Natural killer cell treated with Interleukin-12 subunit alpha and Interleukin-12 subunit beta and Interleukin-15 and Interleukin-18, amount 100 ng/mL, for 72 hours (primary cell): ENCODE data around the gene MRPL39. TPM values are rescaled to one million over a fixed set of nuclear protein-coding genes. Genes with fewer than 3 reads are reported as not detected.
"Not testable (repeated sequence)": the region's sequence is repeated elsewhere in the genome, so short reads cannot be mapped to it uniquely, and the experiment has no call there.

Experiments used
- ATAC-seq, 2 donors: fragments of 150-1000 bp; cut with Tn5 transposase in 1 of 2; sonication (Bioruptor Pico), chemical (Tn5 transposase) in 1 of 2; 2 replicates each; pipeline ENCODE4 v1.10.0; 2021
- DNase-seq: peaks from one replicate; pipeline ENCODE4 v3.0.0; 2022; ENCODE audit warnings: low spot score
- H3K27ac Mint-ChIP-seq, 2 donors: 1 replicate in 1 of 2; 2 replicates in 1 of 2; pipeline ENCODE4 v1.8.0; 2022; ENCODE audit warnings: mixed read lengths in 2 of 2, mild to moderate bottlenecking in 1 of 2, moderate library complexity in 1 of 2
- H3K27me3 Mint-ChIP-seq, 2 donors: 1 replicate in 1 of 2; 2 replicates in 1 of 2; pipeline ENCODE4 v1.8.0; 2022; ENCODE audit warnings: mixed read lengths in 2 of 2
- H3K36me3 Mint-ChIP-seq: one replicate; pipeline ENCODE4 v1.8.0; 2022; ENCODE audit warnings: mixed read lengths
- H3K4me1 Mint-ChIP-seq, 2 donors: 1 replicate in 1 of 2; 2 replicates in 1 of 2; pipeline ENCODE4 v1.8.0; 2022; ENCODE audit warnings: low read depth in 2 of 2, mixed read lengths in 2 of 2, mild to moderate bottlenecking in 1 of 2
- H3K4me3 Mint-ChIP-seq: one replicate; pipeline ENCODE4 v1.8.0; 2022; ENCODE audit warnings: mixed read lengths
- H3K9me3 Mint-ChIP-seq: 2 replicates; pipeline ENCODE4 v1.8.0; 2022; ENCODE audit warnings: mixed read lengths
- total RNA-seq, 2 donors: library from RNA; stranded (reverse); gene quantifications; one replicate each; pipeline ENCODE4 v1.2.3, GENCODE V29; 2022

MRPL39 gene
- total RNA-seq, 2 donors from 2014 or later: 40.6 to 46.1 TPM

DNA sequence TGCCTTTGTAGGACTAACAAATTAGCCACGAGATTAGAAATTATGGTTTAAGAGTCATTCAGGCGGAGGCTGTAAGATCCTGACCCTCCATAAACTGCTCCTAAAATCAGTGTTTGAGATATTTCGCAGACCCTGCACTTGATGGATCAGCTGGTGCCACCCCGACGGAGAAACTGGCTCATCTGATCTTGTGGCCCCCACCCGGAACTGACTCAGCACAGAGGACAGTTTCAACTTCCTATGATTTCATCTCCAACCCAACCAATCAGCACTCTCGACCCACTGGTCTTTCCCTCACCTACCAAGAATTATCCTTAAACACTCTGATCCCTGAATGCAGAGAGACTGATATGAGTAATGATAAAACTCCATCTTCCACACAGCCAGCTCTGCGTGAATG, 28.0 kb upstream of the MRPL39 start:
- Mint-ChIP-seq H3K4me1 (peaks cover 14 to 17% of the 10 kb centered on the region in 2 donors), H3K9me3 (peaks cover 6% of the 10 kb centered on the region), H3K4me3 (no peak overlapping the region), H3K27ac (no peak overlapping the region), H3K36me3 (peaks cover 15% of the 10 kb centered on the region), H3K27me3 (peaks cover 26 to 34% of the 10 kb centered on the region in 2 donors)
- DNase-seq: no peak
- no peak for ATAC-seq

DNA sequence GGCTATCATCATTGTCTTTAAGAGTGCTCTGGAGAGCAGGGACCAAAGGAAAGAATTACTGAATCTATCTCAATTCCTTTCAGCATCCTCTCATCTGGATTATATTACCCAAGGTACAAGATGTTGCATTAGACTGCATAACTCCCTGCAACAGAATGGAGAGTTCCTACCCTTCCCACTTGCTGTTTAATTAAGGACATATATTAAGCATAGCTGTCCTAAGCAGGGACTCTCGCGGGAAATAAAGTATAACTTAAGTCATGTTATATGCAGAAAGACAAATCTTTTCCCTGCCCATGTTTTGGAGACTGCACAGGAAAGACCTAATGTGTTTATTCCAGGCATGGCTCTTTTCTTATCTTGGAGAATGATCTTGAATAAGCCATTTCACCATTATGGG, 25.0 kb upstream of the MRPL39 start:
- Mint-ChIP-seq H3K27ac (no peak overlapping the region), H3K9me3 (peaks cover 6% of the 10 kb centered on the region), H3K36me3 (peaks cover 9% of the 10 kb centered on the region), H3K4me3 (no peak overlapping the region), H3K4me1 (peaks cover 8 to 9% of the 10 kb centered on the region in 2 donors), H3K27me3 (peaks cover 14 to 17% of the 10 kb centered on the region in 2 donors)
- ATAC-seq (no peak), DNase-seq (no peak)

DNA sequence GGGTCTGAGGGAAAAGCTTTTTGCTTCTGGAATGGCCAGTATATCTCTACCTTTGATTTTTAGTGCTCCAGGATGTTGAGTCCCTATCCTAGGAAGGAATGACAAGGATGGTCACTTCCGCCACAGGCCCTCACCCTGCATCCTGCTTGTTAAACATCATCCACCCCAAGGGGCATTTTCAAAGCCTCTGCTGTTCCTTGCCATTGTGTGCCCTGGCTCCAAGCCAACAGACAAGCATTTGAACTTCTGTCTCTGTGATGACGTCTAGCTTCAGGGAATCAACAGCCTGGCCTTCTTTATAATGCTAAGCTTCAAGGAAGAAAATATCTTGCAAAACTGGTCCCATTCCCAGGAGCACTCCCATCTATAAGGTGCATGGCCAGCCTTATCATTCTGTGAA, 19.5 kb upstream of the MRPL39 start:
- DNase-seq: no peak
- ATAC-seq: no peak
- Mint-ChIP-seq H3K27me3 (peaks cover 0 to 5% of the 10 kb centered on the region in 2 donors), H3K4me3 (no peak overlapping the region), H3K27ac (no peak overlapping the region), H3K4me1 (no peaks in the 10 kb centered on the region), H3K9me3 (no peaks in the 10 kb centered on the region), H3K36me3 (no peaks in the 10 kb centered on the region)

DNA sequence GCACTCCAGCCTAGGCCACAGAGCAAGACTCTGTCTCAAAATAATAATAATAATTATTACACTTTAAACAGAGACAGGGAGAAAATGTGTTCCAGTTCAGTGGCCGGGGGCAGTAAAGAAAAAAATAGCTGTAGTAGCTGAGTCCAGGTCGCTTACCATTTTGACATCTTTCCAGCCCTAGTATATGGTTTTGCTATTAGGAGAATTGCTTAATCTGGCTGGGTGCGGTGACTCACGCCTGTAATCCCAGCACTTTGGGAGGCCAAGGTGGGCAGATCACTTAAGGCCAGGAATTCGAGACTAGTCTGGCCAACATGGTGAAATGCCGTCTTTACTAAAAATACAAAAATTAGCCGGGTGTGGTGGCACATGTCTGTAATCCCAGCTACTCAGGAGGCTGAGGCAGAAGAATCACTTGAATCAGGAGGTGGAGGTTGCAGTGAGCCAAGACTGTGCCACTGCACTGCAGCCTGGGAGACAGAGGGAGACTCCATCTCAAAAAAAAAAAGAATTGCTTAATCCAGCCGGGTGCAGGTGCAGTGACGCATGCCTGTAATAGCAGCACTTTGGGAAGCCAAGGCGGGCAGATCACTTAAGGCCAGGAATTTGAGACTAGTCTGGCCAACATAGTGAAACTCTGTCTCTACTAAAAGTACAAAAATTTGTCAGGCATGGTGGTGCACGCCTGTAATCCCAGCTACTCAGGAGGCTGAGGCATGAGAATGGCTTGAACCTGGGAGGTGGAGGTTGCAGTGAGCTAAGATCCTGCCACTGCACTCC, 18.7 kb upstream of the MRPL39 start:
- H3K36me3 Mint-ChIP-seq, H3K27me3 Mint-ChIP-seq, H3K9me3 Mint-ChIP-seq, H3K4me3 Mint-ChIP-seq, H3K4me1 Mint-ChIP-seq, DNase-seq, H3K27ac Mint-ChIP-seq, ATAC-seq: not testable (repeated sequence)

DNA sequence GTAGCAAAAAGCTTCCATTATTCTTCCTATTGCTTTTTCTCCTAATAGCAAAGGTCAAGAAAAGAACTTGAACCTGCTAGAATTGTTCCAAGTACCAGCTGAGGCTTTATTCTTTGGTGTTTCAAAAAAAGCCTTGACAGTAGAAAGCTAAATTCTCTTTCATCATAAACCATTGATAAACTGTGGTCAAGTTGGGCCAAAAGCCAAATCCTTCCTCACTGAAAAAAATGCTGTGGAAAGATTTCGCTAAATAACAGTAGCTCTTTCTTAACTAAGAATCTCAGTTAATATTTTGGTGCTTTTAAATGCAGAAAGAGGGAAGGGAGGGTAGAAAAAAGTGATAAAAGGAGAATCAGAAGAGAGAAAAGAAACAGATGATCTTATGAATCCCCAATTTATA, 17.8 kb upstream of the MRPL39 start:
- H3K36me3 Mint-ChIP-seq: no peaks in the 10 kb centered on the region
- DNase-seq: no peak
- H3K4me3 Mint-ChIP-seq: no peak overlapping the region
- no peak for ATAC-seq
- no peaks in the 10 kb centered on the region for H3K4me1 Mint-ChIP-seq
- H3K27me3 Mint-ChIP-seq: peaks cover 0 to 3% of the 10 kb centered on the region in 2 donors
- H3K27ac Mint-ChIP-seq: no peak overlapping the region
- no peaks in the 10 kb centered on the region for H3K9me3 Mint-ChIP-seq

DNA sequence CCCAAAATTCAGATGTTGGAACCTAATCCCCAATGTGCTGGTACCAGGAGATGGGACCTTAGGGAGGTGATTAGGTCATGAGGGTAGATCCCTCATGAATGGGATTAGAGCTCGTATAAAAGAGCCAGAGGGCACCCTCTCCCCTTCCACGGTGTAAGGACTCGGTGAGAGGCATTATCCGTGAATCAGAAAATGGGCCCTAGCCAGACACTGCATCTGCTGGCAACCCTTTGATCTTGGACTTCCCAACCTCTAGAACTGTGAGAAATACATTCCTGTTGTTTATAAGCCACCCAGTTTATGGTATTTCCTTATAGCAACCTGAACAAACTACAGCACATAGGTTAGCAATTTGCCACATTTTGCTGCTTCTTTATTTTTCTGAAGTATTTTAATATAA, 17.2 kb upstream of the MRPL39 start:
- ATAC-seq: no peak
- Mint-ChIP-seq H3K27me3 (peaks cover 0 to 2% of the 10 kb centered on the region in 2 donors), H3K9me3 (no peaks in the 10 kb centered on the region), H3K36me3 (no peaks in the 10 kb centered on the region), H3K4me1 (no peaks in the 10 kb centered on the region), H3K27ac (no peak overlapping the region), H3K4me3 (no peak overlapping the region)
- no peak for DNase-seq

DNA sequence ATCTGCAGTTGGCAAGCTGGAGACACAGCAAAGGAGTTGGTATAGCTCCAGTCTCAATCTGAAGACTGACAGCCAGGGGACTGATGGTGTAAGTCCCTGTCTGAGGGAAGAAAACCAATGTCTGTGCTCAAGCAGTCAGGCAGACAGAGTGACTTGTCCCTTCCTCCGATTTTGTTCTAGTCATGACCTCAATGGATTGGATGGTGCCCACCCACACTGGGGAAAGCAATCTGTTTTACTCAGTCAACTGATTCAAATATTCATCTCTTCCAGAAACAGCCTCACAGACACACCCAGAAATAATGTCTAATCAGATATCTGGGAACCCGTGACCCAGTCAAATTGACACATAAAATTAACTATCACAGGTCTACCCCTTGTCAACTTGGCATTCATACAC, 11.9 kb upstream of the MRPL39 start:
- ATAC-seq: peak in 1 of 2 donors; percentile 20
- H3K4me1 Mint-ChIP-seq: no peaks in the 10 kb centered on the region
- no peak overlapping the region for H3K27ac Mint-ChIP-seq
- H3K4me3 Mint-ChIP-seq: no peak overlapping the region
- H3K27me3 Mint-ChIP-seq: peaks cover 8% of the 10 kb centered on the region in 2 donors
- no peak for DNase-seq
- H3K36me3 Mint-ChIP-seq: no peaks in the 10 kb centered on the region
- no peaks in the 10 kb centered on the region for H3K9me3 Mint-ChIP-seq

DNA sequence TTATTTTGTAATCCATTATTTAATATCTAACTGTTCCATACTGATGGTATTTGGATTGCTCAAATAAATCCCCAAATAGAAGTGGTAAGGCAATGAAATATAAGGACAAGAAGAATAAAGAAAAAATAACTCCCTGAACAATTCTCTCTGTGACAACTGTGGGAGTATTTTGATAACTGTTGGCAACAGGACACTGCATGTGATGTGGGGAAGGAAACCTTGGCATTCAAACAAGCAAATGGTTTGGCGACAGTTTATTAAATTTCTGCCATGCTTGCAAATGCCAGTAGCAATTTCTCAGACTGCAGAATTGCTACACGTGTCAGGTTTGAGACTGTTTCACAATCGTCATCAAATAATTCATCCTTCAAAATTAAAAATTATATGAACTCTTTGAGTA, 8.6 kb upstream of the MRPL39 start:
- H3K36me3 Mint-ChIP-seq: no peaks in the 10 kb centered on the region
- no peak overlapping the region for H3K4me3 Mint-ChIP-seq
- no peak overlapping the region for H3K27ac Mint-ChIP-seq
- no peak for ATAC-seq
- no peaks in the 10 kb centered on the region for H3K9me3 Mint-ChIP-seq
- no peaks in the 10 kb centered on the region for H3K4me1 Mint-ChIP-seq
- H3K27me3 Mint-ChIP-seq: peaks cover 8% of the 10 kb centered on the region in 2 donors
- DNase-seq: no peak

DNA sequence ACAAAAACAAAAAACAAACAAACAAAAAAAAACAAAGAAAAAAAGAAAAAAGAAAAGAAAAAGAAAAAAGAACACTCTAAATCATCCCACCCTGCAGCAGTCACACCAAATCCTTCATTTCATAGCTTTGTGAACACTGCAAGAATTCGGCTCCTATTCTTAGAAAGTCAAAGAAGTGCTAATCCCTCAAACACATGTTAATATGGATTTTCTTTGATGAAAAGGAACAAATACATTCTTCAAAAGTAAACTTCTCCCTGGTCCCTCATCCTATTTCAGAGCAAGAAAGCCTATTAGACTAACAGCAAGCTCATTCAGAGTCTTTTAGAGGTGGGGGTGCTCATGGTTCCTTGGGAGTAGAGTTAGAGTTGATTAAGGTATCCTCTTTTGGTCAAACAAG, 7.2 kb upstream of the MRPL39 start:
- ATAC-seq (no peak), DNase-seq (no peak)
- H3K9me3 Mint-ChIP-seq: no peaks in the 10 kb centered on the region
- peaks cover 8% of the 10 kb centered on the region in 2 donors for H3K27me3 Mint-ChIP-seq
- no peak overlapping the region for H3K27ac Mint-ChIP-seq
- no peaks in the 10 kb centered on the region for H3K4me1 Mint-ChIP-seq
- no peaks in the 10 kb centered on the region for H3K36me3 Mint-ChIP-seq
- H3K4me3 Mint-ChIP-seq: no peak overlapping the region

DNA sequence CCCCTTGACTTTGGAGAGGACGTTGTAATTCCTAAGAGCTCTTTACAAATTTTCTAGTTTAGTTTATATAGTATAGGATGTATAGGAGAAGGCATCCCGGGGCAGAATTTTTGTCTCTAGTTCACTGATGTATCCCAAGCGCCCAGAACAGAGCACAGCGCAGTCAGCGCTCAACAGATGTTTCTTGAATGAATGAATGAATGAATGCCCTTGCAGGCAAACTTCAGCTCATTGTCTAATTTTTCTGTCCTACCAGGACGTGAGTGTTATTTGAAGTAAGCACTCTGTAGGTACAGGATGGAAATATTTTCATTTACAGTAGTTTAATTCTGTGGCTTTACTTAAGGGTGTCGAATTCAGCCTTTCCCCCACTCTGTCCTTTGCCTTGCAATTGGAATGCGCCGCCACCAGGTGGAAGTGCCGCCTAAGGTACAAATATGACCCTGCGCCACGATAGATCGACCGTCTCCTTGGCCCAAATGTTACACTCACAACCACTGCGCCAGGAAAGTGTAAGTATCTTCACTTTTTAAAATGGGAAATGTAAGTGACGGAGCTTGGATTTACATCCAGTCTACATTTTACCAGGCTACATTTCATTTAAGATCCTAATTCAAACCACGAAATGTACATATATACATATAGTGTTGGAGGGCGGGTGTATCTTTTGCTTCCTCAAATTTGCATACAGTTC, 910 bp upstream of the MRPL39 start:
- H3K4me3 Mint-ChIP-seq: peak overlapping the region; percentile 93
- peak; percentile 78 for DNase-seq
- peaks cover 19% of the 10 kb centered on the region for H3K36me3 Mint-ChIP-seq
- peaks cover 26 to 30% of the 10 kb centered on the region in 2 donors for H3K4me1 Mint-ChIP-seq
- H3K27ac Mint-ChIP-seq: peak overlapping the region; percentile 83 to 92
- no peaks in the 10 kb centered on the region for H3K27me3 Mint-ChIP-seq
- peak; percentile 81 to 84 for ATAC-seq
- no peaks in the 10 kb centered on the region for H3K9me3 Mint-ChIP-seq

DNA sequence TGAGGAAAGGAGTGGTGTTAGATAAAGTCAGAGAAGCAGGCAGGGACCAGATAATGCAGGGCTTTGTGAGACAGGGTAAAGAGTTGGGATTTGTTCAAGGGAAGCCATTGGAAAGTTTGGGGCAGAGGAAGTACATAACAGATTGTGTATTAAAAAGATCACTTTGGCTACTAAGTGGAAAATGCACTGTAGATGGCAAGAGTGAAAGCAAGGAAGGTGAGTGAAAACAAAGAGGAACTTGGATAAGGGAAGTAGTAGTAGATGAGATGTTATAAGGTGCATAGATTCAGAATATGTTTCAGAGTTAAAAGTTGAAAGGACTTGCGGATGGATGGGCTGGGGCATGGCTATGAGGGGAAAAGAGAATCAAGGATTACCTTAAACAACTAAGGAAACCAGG, 17.4 kb downstream of the MRPL39 start:
- Mint-ChIP-seq H3K36me3 (peaks cover 60% of the 10 kb centered on the region), H3K4me3 (no peak overlapping the region), H3K27ac (peak overlapping the region in 1 of 2 donors; percentile 3), H3K9me3 (no peaks in the 10 kb centered on the region), H3K4me1 (peaks cover 17 to 31% of the 10 kb centered on the region in 2 donors), H3K27me3 (no peaks in the 10 kb centered on the region)
- ATAC-seq (peak in 1 of 2 donors; percentile 21), DNase-seq (no peak)

DNA sequence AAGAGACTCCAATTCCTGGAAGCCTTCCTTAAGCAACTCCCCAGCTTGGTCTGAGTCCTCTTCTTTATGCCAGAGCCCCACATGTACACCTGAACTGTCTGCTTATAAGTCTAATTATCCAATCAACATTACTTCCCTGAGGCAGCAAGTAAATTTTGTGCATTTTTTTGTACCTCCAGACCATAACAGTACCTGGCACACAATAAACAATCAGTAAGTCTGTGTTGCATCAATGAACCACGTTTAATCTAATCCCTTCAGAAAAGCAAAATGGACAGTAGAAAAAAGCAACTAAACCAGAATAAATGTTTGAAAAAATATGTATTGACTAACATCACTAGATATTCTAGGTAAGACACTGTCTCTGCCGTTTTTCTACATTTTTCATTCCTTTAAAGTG, 20.5 kb downstream of the MRPL39 start:
- H3K9me3 Mint-ChIP-seq: no peaks in the 10 kb centered on the region
- no peak for ATAC-seq
- peaks cover 51% of the 10 kb centered on the region for H3K36me3 Mint-ChIP-seq
- H3K4me3 Mint-ChIP-seq: no peak overlapping the region
- DNase-seq: no peak
- H3K27me3 Mint-ChIP-seq: no peaks in the 10 kb centered on the region
- peak overlapping the region; percentile 6 to 58 for H3K27ac Mint-ChIP-seq
- peaks cover 18 to 32% of the 10 kb centered on the region in 2 donors for H3K4me1 Mint-ChIP-seq

DNA sequence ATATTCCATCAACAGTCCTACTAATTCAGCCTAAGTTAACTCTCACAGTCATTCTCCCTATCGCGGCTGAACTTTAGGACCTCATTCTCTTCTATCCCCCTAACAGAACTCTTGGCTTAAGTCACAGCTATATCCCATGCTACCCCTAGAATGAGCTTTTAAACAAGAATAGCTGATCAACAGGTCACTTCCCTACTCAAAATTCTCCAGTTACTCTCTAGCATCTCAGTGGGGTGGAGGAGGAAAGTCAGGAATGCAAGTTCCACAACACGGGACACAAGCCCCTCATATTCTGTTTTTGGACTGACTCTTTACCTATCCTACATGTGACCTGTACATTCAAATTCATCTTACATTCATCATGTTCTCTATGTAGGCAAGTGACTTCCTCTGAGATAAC, 21.0 kb downstream of the MRPL39 start:
- ATAC-seq (no peak), DNase-seq (no peak)
- H3K4me1 Mint-ChIP-seq: peaks cover 18 to 32% of the 10 kb centered on the region in 2 donors
- peaks cover 49% of the 10 kb centered on the region for H3K36me3 Mint-ChIP-seq
- H3K4me3 Mint-ChIP-seq: no peak overlapping the region
- no peaks in the 10 kb centered on the region for H3K9me3 Mint-ChIP-seq
- H3K27me3 Mint-ChIP-seq: no peaks in the 10 kb centered on the region
- peak overlapping the region; percentile 6 to 58 for H3K27ac Mint-ChIP-seq
